Breast epithelium (tissue), 4 donors: ENCODE results near the gene TMEM203. TPM values are rescaled to one million over a fixed set of nuclear protein-coding genes. Genes with fewer than 3 reads are reported as not detected.

Experiments used
- DNase-seq, 2 donors: peaks; one replicate each; pipeline ENCODE4 v3.0.0-alpha.2; 2019; ENCODE audit warnings: low spot score in 2 of 2
- H3K27ac ChIP-seq, 2 donors: fragments of 200-600 bp; sonication (generic) in 1 of 2; one replicate each; pipeline ENCODE4 v1.5.1; 2016 to 2019; ENCODE audit warnings: mild to moderate bottlenecking in 1 of 2
- H3K27me3 ChIP-seq, 2 donors: fragments of 200-600 bp; sonication (generic) in 1 of 2; one replicate each; pipeline versions ENCODE4 v1.5.1 to v1.6.0; 2017 to 2019; ENCODE audit warnings: control low read depth in 1 of 2, mild to moderate bottlenecking in 1 of 2
- H3K36me3 ChIP-seq: fragments of 200-600 bp; one replicate; pipeline ENCODE4 v1.5.1; 2019
- H3K4me1 ChIP-seq, 2 donors: fragments of 200-600 bp; sonication (generic); one replicate each; pipeline ENCODE4 v1.5.1; 2016 to 2019; ENCODE audit warnings: control low read depth in 1 of 2
- H3K4me3 ChIP-seq, 3 donors: fragments of 200-600 bp; sonication (generic); 1 replicate in 2 of 3; 2 replicates in 1 of 3; pipeline ENCODE4 v1.5.1; 2016 to 2019; ENCODE audit warnings: mild to moderate bottlenecking in 3 of 3, moderate library complexity in 2 of 3
- H3K9me3 ChIP-seq, 2 donors: fragments of 200-600 bp; sonication (generic) in 1 of 2; one replicate each; pipeline ENCODE4 v1.5.1; 2016 to 2019; ENCODE audit warnings: control low read depth in 1 of 2
- POLR2A ChIP-seq: fragments of 450-650 bp; IDR thresholded peaks from one replicate; pipeline ENCODE4 v1.6.1; 2016; ENCODE audit warnings: antibody characterized with exemption, mild to moderate bottlenecking, moderate library complexity
- POLR2AphosphoS5 ChIP-seq, 3 donors: sonication (generic); formaldehyde crosslinking; IDR thresholded peaks; one replicate each; pipeline ENCODE4 v1.6.1; 2017; ENCODE audit warnings: antibody characterized with exemption in 3 of 3
- intact Hi-C: fragments of 100-400 bp; cut with DNase I; formaldehyde crosslinking; loops from one replicate; pipeline ENCODE4 v1.15.1; 2023; ENCODE audit warnings: low total_unique reads
- total RNA-seq, 3 donors: library from RNA; depleted of rRNA; stranded (reverse); fragments of >200 nt; gene quantifications; one replicate each; pipeline ENCODE4 v1.1.0, GENCODE V29; 2016
- TF ChIP-seq, protein P1 (sequence below), 3 donors: fragments of 450-650 bp; IDR thresholded peaks; one replicate each; pipeline ENCODE4 v1.5.1; 2016 to 2017; ENCODE audit warnings: antibody characterized with exemption in 3 of 3, mild to moderate bottlenecking in 3 of 3, moderate library complexity in 3 of 3

TMEM203 gene
- total RNA-seq, 3 donors from 2014 or later = 26.5 to 36.6 (median 26.6) TPM

GRCh38 chr9:137192859-137193258, 12.6 kb downstream of the TMEM203 start:
- Histone ChIP-seq H3K4me1 (peaks cover 13 to 34% of the 10 kb centered on the region in 2 donors), H3K9me3 (no peaks in the 10 kb centered on the region), H3K27me3 (no peaks in the 10 kb centered on the region), H3K36me3 (no peaks in the 10 kb centered on the region), H3K27ac (no peak overlapping the region), H3K4me3 (no peak overlapping the region)
- TF ChIP-seq POLR2AphosphoS5 (IDR thresholded peaks at IDR 0.05) (no peak), POLR2A (no peak)
- TF ChIP-seq, protein P1, sequence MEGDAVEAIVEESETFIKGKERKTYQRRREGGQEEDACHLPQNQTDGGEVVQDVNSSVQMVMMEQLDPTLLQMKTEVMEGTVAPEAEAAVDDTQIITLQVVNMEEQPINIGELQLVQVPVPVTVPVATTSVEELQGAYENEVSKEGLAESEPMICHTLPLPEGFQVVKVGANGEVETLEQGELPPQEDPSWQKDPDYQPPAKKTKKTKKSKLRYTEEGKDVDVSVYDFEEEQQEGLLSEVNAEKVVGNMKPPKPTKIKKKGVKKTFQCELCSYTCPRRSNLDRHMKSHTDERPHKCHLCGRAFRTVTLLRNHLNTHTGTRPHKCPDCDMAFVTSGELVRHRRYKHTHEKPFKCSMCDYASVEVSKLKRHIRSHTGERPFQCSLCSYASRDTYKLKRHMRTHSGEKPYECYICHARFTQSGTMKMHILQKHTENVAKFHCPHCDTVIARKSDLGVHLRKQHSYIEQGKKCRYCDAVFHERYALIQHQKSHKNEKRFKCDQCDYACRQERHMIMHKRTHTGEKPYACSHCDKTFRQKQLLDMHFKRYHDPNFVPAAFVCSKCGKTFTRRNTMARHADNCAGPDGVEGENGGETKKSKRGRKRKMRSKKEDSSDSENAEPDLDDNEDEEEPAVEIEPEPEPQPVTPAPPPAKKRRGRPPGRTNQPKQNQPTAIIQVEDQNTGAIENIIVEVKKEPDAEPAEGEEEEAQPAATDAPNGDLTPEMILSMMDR (IDR thresholded peaks at IDR 0.05) = no peak
- intact Hi-C loops = no loop called here
- DNase-seq = no peak

DNA sequence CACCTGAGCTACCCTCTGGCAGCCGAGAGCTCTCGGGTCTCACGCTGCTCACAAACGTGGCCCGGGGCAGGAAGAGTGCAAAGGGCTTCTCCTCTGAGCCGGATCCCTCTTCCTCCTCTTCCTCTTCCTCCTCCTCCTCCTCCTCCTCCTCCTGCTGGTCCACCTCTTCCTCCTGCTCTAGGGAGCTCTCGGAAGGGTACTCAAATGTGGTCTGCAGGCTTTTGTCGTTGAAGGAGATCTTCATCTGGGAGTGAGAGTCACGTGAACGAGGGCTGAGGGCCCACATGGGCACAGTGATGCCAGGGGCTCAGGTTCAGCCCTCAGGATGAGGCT, 13.0 kb downstream of the TMEM203 start:
- no peaks in the 10 kb centered on the region for H3K27me3 ChIP-seq
- H3K27ac ChIP-seq = no peak overlapping the region
- TF ChIP-seq POLR2A = no peak
- no peak for TF ChIP-seq POLR2AphosphoS5 (IDR thresholded peaks at IDR 0.05)
- TF ChIP-seq, protein P1 (IDR thresholded peaks at IDR 0.05) = no peak
- peaks cover 18 to 33% of the 10 kb centered on the region in 2 donors for H3K4me1 ChIP-seq
- no peaks in the 10 kb centered on the region for H3K36me3 ChIP-seq
- intact Hi-C loops = no loop called here
- DNase-seq = no peak
- H3K4me3 ChIP-seq = no peak overlapping the region
- H3K9me3 ChIP-seq = no peaks in the 10 kb centered on the region

- Histone ChIP-seq H3K4me3 (no peak overlapping the region), H3K27me3 (no peaks in the 10 kb centered on the region), H3K4me1 (peaks cover 23 to 37% of the 10 kb centered on the region in 2 donors), H3K9me3 (no peaks in the 10 kb centered on the region), H3K27ac (no peak overlapping the region), H3K36me3 (no peaks in the 10 kb centered on the region)
- intact Hi-C loops = no loop called here
- no peak for DNase-seq
- TF ChIP-seq POLR2AphosphoS5 (IDR thresholded peaks at IDR 0.05) (no peak), POLR2A (no peak)
- TF ChIP-seq, protein P1 (IDR thresholded peaks at IDR 0.05) = no peak
These were observed 13.6 kb downstream of the TMEM203 start for GRCh38 chr9:137191691-137192447.

- Histone ChIP-seq H3K27me3 (no peaks in the 10 kb centered on the region), H3K4me3 (no peak overlapping the region), H3K9me3 (no peaks in the 10 kb centered on the region), H3K4me1 (peaks cover 27 to 43% of the 10 kb centered on the region in 2 donors), H3K36me3 (no peaks in the 10 kb centered on the region), H3K27ac (no peak overlapping the region)
- no peak for DNase-seq
- TF ChIP-seq POLR2A (no peak), POLR2AphosphoS5 (IDR thresholded peaks at IDR 0.05) (no peak)
- TF ChIP-seq, protein P1 (IDR thresholded peaks at IDR 0.05) = no peak
- intact Hi-C loops = no loop called here
These were observed 14.2 kb downstream of the TMEM203 start for GRCh38 chr9:137191245-137191644.

- peaks cover 28 to 42% of the 10 kb centered on the region in 2 donors for H3K4me1 ChIP-seq
- peak overlapping the region; percentile 92 to 99 for H3K27ac ChIP-seq
- no peaks in the 10 kb centered on the region for H3K36me3 ChIP-seq
- intact Hi-C loops = no loop called here
- TF ChIP-seq, protein P1 (IDR thresholded peaks at IDR 0.05) = no peak
- TF ChIP-seq POLR2A (no peak), POLR2AphosphoS5 (IDR thresholded peaks at IDR 0.05) (no peak)
- peak overlapping the region in 2 of 3 donors; percentile 99 to 100 for H3K4me3 ChIP-seq
- H3K9me3 ChIP-seq = no peaks in the 10 kb centered on the region
- H3K27me3 ChIP-seq = no peaks in the 10 kb centered on the region
- DNase-seq = no peak
These were observed 15.1 kb downstream of the TMEM203 start for GRCh38 chr9:137190315-137190856.
